Liver (tissue), 3 donors: ENCODE measurements around the gene TAGLN.

Experiments used
- EGR1 ChIP-seq, 2 donors: IDR thresholded peaks; 2 replicates each; pipeline ENCODE4 v1.6.1; 2016 to 2018; ENCODE audit warnings: antibody characterized with exemption in 2 of 2, low read depth in 2 of 2
- GABPA ChIP-seq, 2 donors: IDR thresholded peaks in 1 of 2; conservative IDR thresholded peaks in 1 of 2; 2 replicates each; pipeline ENCODE4 v1.6.1; 2016; ENCODE audit warnings: antibody characterized with exemption in 2 of 2, mild to moderate bottlenecking in 1 of 2, moderate library complexity in 1 of 2
- NR2F2 ChIP-seq: IDR thresholded peaks from 2 replicates; pipeline ENCODE4 v1.6.1; 2016; ENCODE audit warnings: antibody characterized with exemption
- RAD21 ChIP-seq, 2 donors: IDR thresholded peaks; 2 replicates each; pipeline ENCODE4 v1.6.1; 2016; ENCODE audit warnings: antibody characterized with exemption in 2 of 2, mild to moderate bottlenecking in 2 of 2
- RXRA ChIP-seq, 2 donors: IDR thresholded peaks; 2 replicates each; pipeline ENCODE4 v1.6.1; 2017 to 2018; ENCODE audit warnings: antibody characterized with exemption in 2 of 2, mild to moderate bottlenecking in 1 of 2
- SP1 ChIP-seq: IDR thresholded peaks from 2 replicates; pipeline ENCODE4 v1.6.1; 2018; ENCODE audit warnings: antibody characterized with exemption, mild to moderate bottlenecking
- TAF1 ChIP-seq: conservative IDR thresholded peaks from 2 replicates; pipeline ENCODE4 v1.6.1; 2016; ENCODE audit warnings: antibody characterized with exemption, mild to moderate bottlenecking
- YY1 ChIP-seq: IDR thresholded peaks from 2 replicates; pipeline ENCODE4 v1.6.1; 2016; ENCODE audit warnings: antibody characterized with exemption, mild to moderate bottlenecking
- TF ChIP-seq, protein P1 (sequence below): fragments of 150-350 bp; IDR thresholded peaks from 2 replicates; pipeline ENCODE4 v1.5.1; 2017; ENCODE audit warnings: improper control_type of control experiment, low read depth, low read length; ENCODE audit not compliant: missing input control
- TF ChIP-seq, protein P2 (sequence below): IDR thresholded peaks from 2 replicates; pipeline ENCODE4 v1.6.1; 2016; ENCODE audit warnings: antibody characterized with exemption
- TF ChIP-seq, protein P3 (sequence below): IDR thresholded peaks from 2 replicates; pipeline ENCODE4 v1.6.1; 2016; ENCODE audit warnings: antibody characterized with exemption
- donor health status: healthy.
- donor health status: healthy.

DNA sequence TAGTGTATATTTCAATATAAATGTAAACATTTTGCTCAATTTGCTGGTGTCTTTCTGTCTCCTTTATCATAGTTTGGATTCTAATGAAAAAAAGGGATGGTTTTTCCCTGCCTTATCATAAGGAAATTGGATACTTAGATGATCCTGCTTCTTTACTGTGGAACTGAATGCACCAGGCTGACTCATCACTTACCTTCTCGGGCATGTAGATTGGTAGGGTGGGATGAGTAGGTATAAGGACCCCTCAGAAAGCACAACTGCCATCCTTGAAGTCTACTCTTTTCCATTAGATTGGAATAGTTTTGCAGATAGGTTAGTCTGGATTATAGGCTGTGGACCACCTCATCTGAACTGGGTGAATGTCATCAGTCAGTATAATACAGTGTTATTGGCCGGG, 28.2 kb upstream of the TAGLN start:
- TF ChIP-seq, protein P1, sequence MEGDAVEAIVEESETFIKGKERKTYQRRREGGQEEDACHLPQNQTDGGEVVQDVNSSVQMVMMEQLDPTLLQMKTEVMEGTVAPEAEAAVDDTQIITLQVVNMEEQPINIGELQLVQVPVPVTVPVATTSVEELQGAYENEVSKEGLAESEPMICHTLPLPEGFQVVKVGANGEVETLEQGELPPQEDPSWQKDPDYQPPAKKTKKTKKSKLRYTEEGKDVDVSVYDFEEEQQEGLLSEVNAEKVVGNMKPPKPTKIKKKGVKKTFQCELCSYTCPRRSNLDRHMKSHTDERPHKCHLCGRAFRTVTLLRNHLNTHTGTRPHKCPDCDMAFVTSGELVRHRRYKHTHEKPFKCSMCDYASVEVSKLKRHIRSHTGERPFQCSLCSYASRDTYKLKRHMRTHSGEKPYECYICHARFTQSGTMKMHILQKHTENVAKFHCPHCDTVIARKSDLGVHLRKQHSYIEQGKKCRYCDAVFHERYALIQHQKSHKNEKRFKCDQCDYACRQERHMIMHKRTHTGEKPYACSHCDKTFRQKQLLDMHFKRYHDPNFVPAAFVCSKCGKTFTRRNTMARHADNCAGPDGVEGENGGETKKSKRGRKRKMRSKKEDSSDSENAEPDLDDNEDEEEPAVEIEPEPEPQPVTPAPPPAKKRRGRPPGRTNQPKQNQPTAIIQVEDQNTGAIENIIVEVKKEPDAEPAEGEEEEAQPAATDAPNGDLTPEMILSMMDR = no peak
- TF ChIP-seq NR2F2 = no peak
- no peak for TF ChIP-seq YY1
- TF ChIP-seq TAF1 = no peak
- TF ChIP-seq RXRA (IDR thresholded peaks at IDR 0.05) = no peak
- TF ChIP-seq, protein P2, sequence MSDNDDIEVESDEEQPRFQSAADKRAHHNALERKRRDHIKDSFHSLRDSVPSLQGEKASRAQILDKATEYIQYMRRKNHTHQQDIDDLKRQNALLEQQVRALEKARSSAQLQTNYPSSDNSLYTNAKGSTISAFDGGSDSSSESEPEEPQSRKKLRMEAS = no peak
- TF ChIP-seq, protein P3, sequence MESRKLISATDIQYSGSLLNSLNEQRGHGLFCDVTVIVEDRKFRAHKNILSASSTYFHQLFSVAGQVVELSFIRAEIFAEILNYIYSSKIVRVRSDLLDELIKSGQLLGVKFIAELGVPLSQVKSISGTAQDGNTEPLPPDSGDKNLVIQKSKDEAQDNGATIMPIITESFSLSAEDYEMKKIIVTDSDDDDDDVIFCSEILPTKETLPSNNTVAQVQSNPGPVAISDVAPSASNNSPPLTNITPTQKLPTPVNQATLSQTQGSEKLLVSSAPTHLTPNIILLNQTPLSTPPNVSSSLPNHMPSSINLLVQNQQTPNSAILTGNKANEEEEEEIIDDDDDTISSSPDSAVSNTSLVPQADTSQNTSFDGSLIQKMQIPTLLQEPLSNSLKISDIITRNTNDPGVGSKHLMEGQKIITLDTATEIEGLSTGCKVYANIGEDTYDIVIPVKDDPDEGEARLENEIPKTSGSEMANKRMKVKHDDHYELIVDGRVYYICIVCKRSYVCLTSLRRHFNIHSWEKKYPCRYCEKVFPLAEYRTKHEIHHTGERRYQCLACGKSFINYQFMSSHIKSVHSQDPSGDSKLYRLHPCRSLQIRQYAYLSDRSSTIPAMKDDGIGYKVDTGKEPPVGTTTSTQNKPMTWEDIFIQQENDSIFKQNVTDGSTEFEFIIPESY = no peak
- no peak for TF ChIP-seq SP1
- no peak for TF ChIP-seq GABPA (IDR thresholded peaks at IDR 0.05 in 1 of 2, conservative IDR thresholded peaks at IDR 0.05 in 1 of 2)
- no peak for TF ChIP-seq EGR1 (IDR thresholded peaks at IDR 0.05; ENCODE audit: low read depth in 2 of 2)
- TF ChIP-seq RAD21 (IDR thresholded peaks at IDR 0.05) = no peak
